Measurements from ENCODE around the gene IL4.
"Not testable (repeated sequence)": the region's sequence is repeated elsewhere in the genome, so short reads cannot be mapped to it uniquely, and the experiment has no call there.

The IL4 gene

DNA sequence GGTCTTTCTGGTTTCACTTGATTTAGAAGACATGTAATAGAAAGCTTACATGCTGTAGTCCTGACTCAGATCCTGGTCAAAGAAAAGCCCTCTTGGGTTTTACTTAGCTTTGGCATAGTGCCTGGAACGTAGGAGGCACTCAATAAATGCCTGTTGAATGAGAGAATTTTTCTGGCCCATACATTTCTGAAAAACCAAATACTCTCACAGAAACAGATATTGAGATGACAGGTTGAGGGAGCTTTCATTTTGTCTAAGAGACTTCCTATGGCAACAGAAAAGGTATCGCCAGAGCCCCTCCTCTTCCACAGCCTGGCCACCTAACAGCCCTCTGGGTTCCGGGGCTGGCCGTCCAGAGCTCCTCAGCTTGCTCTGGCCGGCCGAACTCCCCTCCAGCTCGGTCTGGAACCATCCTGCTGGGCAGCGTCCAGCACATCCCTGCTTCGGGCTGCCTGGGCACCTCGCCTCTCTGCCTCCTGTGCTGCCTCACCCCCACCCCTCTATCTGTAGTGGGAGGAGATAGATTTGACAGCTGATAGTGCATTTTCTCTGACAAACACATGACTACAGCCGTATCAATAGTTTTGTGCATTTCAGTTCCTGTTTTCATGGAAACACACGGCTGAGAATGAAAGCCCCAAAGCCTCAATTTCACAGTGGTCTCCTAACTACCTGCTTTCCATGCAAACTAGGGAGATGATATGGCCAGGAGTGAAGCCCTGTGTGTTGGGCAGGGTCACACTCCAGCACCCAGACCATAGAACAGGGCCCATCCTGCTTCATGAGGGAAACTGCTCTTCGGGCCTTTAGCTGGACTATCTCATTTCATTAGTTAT is 1.1 kb downstream of the IL4 start:
- DNase-seq: no peak

GRCh38 chr5:132675936-132676689 is 2.3 kb downstream of the IL4 start:
- no peak for DNase-seq

DNA sequence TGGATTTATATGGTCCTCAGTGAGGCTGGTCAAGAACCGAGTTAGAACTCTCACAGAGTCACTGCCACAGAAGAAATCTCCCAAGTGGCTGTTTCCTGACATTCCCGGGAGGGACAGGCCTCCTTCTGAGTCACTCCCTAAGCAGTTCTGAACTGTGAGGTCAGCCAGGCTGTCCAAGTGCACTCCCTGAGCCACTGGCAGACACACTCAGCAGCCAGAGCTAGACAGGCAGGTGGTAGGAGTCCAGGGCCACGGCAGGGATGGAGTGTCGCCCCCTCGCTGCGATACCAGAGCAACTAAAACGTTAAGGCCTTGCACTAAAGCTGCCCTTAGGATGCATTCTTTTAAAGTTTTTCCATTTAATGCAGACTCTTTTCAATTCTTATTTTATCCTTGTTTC is 3.4 kb downstream of the IL4 start:
- DNase-seq: no peak

DNA sequence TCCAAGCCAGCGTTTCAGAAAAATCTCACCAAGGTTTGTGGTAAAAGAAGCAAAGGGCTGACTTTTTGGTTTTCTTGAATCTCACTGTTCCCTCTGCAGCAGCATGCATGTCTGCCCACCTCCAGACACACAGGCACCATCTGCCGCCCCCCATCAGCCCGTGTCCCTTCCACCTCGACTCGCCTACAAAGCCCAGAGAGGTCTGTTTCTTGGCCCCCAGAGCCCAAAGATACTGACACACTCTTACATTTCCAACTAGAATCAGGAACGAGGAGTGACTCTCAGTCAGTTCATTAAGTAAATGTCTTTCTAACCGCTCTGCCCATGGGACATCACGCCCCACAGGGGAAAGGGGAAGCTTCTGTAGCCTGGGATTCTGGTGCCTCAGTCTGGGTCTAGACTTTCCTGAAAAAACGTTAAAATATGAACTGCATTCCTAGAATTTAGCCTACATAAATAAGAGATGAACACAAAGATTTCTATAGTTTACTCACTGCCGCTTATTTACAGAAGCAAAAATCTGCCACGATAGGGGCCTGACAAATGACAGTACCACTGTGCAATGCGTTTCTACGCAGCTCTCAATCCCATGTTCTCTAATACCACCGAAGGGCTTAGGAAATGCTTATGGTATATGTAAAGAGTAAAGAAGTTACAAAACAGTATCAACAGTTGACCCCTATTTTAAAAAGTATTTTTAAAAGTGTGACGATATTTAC is 4.1 kb downstream of the IL4 start:
- no peak for DNase-seq

GRCh38 chr5:132678735-132679134 is 4.9 kb downstream of the IL4 start:
- DNase-seq: no peak

GRCh38 chr5:132679166-132679565 is 5.4 kb downstream of the IL4 start:
- no peak for DNase-seq

DNA sequence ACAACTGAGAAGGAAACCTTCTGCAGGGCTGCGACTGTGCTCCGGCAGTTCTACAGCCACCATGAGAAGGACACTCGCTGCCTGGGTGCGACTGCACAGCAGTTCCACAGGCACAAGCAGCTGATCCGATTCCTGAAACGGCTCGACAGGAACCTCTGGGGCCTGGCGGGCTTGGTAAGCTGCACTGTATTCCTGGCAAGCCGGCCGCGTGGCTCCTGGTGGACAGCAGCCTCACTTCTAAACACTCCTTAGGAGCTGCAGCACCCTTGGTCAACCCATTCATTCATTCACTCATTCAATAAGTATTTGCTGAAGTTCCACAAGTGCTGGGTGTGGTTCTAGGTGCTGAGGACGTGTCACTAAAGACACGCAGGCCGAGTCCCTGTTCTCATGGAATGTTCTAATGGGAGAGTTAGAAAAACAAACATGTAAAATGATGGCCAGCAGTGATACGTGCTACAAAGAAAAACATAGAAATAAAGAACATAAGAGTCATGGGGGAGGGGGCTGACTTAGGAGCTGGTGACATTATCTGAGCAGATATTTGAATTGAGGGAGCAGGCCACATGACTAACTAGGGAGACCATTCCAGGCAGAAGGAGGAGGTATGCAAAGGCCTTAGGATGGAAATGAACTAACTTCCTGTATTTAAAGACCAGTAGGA is 6.1 kb downstream of the IL4 start:
- no peak for DNase-seq

GRCh38 chr5:132680780-132681475 is 7.1 kb downstream of the IL4 start:
- DNase-seq: no peak

GRCh38 chr5:132681476-132681831 is 7.7 kb downstream of the IL4 start:
- no peak for DNase-seq

DNA sequence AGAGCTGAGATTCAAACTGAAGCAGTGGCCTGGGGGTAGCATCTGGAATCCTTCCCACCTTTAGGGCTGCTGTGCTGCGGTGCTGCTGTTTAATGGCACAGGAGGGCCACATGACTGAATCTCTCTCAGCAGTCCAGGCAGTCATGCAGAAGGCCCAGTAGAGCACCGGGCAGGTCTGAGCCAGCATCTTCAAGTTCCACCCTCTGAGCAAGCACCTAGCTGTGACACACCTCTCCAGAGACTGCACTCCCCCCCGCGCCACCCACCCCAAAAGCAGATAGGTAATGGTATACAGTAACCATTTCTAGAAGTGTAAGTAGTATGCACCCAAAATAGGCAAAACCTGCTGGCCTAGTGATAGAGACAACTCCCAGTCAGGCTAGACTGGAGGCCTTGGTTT is 8.2 kb downstream of the IL4 start:
- DNase-seq: no peak

- DNase-seq: no peak
Observed at GRCh38 chr5:132684491-132684890, 10.7 kb downstream of the IL4 start.

DNA sequence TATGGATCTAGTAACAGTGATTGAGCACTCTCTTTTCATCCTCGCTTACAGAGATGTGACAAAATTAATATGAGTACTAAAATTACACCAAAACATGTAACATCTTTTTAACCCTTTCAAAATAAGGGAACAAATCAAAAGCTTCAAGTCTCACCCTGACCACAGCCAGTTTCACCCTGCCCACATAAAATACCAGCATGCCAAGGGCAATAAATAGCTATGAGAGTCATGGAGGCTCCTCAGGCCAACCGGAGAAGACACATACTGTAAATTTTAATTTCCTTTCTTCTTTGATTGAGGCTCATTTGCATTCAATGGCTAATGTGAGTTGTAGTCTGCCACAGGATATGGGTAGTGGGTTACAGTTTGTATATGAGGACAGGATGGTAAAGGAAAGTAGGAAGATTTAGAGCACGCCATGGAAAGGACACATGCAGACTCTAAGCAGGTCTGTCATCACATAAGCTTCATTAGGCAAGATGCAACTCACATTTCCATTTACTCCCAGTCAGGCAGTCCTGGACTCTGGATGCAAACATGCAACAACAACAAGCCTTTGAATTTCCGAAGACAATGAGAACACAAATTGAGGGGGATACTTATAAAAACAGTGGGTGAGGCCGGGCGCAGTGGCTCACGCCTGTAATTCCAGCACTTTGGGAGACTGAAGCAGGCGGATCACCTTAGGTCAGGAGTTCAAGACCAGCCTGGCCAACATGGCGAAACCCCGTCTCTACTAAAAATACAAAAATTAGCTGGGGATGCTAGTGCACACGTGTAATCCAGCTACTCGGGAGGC is 11.3 kb downstream of the IL4 start:
- no peak for DNase-seq

DNA sequence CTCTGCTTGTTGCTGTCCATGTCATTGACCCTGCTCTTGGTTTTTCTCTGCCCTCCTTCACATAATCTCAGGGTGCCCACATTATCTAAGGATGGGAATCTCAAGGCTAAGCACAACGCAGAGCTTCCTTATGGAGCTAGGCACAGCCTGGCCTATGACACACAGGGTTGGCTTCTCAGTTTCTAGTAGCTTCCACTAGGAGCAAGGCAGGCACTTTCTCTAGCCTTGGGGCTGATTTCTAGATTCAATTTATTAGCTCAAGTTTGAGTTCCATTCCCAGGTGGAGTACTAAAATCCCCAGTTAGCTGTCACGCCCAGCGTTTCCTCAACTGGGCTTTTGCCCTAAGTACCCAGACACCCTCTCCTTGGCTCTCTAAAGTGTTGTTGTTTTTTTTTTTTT is 12.4 kb downstream of the IL4 start:
- no peak for DNase-seq

DNA sequence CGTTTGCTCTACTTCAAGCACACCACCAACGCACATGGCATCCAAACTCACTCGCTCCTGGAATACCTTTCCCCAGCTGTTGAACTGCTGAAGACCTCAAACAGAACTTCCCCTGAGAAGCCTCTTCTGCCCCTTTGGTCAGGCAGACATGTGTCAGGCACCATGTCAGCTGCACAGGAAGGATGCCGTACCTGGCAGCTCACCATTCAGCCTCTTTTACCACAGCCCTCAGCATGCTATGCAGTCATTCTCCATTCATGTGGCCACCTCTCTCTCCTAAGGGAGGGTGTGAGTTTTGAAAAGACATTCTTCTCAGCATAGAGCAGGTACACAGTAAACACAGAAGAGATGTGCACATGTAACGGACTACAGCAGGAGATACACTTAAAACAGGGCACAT is 14.2 kb downstream of the IL4 start:
- no peak for DNase-seq

DNA sequence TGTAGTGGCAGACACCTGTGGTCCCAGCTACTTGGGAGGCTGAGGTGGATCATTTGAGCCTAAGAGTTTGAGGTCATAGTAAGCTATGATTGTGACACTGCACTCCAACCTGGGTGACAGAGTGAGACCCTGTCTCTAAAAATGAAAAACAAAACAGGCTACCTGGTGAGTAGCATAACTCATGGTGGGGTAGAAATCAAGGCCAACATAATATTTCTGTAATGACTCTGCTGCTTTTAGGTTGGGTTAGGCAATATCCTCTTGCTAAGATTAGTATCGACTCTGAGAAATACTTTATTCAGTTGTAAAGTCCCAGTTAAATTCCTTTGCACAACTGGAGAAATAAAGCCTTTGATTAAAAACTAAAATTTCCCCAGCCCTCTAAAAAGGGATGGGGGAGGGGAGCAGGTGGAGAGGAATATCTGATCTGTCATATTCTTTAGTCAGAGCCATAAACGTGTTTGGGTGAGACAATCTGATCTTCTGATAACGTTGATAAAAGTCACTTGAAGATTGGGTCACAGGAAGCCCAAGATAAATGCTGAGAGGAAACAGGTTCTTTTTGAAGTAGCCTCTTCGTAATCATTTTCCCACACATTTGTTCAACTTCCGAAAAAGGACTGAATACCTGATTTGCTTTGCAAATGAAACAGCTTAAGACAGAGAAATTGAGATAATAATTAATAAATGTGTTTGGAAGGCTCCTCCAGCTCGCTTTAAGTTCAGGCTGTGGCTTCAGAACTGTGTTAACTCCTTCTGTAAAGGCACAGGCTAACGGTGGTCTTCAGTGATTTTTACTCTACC is 14.9 kb downstream of the IL4 start:
- DNase-seq: no peak

- DNase-seq: no peak
Observed at GRCh38 chr5:132689513-132689912, 15.7 kb downstream of the IL4 start.

DNA sequence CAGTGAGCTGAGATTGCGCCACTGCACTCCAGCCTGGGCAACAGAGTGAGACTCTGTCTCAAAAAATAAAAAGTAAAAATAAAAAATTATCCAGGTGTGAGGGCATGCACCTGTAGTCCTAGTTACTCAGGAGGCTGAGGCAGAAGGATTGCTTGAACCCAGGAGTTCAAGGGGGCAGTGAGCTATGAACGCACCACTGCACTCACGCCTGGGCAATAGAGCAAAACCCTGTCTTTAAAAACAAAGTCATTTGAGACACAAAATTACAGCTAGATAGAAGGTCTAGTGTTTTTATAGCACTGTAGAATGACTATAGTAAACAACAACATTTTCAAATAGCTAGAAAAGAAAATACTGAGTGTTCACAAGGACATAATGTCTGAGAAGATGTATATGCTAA is 16.4 kb downstream of the IL4 start:
- no peak for DNase-seq

DNA sequence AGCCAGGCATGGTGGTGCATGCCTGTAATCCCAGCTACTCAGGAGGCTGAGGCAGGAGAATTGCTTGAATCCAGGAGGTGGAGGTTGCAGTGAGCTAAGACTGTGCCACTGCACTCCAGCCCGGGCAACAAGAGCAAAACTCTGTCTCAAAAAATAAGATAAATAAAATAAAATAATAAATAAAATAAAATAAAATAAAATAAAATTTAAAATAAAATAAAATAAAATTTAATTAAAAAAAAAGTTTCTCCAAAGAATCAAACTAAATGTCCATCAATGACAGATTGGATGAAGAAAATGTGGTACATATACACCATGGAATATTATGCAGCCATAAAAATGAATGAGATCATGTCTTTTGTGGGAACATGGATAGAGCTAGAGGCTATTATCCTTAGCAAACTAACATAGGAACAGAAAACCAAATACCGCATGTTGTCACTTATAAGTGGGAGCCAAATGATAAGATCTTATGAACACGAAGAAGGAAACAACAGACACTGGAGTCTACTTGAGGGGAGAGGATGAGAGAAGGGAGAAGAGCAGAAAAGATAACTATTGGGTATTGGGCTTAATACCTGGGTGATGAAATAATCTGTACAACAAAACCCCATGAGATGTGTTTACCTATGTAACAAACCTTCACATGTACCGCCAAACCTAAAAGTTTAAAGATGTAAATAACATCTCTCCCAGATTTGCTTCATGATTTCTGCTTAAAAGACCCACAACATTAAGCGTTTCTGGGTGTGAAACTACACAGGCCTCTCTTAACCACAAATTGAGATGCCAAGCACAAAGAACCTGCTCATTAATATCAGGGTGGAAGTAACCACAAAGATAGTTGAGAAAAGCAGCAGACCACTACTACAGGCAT is 18.2 kb downstream of the IL4 start:
- not testable (repeated sequence) for DNase-seq

GRCh38 chr5:132692632-132692967 is 18.8 kb downstream of the IL4 start:
- no peak for DNase-seq

DNA sequence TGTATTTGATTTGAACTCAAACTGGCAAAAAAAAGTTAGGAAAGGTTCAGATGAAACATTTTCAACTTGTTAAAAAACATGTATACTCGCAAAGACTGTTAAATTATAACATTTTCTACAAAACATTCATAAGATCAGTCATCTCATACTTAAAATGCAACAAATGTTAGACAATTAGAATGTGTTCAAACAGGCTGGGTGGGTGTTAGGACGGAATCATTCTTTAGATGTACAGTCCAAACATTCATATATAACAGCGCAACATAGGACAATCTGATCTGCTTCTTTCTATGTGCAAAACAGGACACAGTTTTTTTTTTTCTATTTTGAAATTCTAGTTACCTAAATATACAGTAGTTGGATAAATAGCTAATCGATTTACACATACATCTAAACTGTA is 22.2 kb downstream of the IL4 start:
- DNase-seq: no peak

Data from NCI-H1048 (cell line).